ENCODE data around the gene CNTN4. TPM values are rescaled to one million over a fixed set of nuclear protein-coding genes. Genes with fewer than 3 reads are reported as not detected.

CNTN4 gene
- total RNA-seq, 1 donor from 2014 or later: 16.1 TPM

DNA sequence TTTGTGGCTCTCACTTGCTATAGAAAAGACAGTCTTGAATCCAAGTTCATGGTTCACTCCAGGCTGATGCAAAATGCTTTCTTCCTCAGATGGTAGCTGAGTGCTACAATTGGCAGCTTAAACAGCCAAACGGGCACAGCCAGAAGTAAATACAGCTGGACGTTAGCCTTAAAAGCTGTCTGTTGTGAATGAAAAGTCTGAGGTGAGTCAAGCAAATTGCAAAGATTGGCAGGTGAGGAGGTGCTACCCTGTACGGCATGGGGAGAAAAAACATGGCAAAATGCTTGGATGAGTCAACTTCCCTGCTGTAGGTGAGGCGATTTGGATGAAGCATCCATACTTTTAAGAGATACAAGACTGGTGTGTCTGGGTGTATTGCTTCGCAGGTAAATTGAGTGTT is 971.1 kb downstream of the CNTN4 start:
- no peaks in the 10 kb centered on the region for H3K36me3 Mint-ChIP-seq (ENCODE audit: insufficient read depth)
- TF ChIP-seq, protein P1, sequence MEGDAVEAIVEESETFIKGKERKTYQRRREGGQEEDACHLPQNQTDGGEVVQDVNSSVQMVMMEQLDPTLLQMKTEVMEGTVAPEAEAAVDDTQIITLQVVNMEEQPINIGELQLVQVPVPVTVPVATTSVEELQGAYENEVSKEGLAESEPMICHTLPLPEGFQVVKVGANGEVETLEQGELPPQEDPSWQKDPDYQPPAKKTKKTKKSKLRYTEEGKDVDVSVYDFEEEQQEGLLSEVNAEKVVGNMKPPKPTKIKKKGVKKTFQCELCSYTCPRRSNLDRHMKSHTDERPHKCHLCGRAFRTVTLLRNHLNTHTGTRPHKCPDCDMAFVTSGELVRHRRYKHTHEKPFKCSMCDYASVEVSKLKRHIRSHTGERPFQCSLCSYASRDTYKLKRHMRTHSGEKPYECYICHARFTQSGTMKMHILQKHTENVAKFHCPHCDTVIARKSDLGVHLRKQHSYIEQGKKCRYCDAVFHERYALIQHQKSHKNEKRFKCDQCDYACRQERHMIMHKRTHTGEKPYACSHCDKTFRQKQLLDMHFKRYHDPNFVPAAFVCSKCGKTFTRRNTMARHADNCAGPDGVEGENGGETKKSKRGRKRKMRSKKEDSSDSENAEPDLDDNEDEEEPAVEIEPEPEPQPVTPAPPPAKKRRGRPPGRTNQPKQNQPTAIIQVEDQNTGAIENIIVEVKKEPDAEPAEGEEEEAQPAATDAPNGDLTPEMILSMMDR (IDR thresholded peaks at IDR 0.05; ENCODE audit: unreplicated experiment): no peak
- no peak overlapping the region for H3K4me3 Mint-ChIP-seq (ENCODE audit: low read depth)
- no peak overlapping the region for H3K27ac Mint-ChIP-seq
- H3K9me3 Mint-ChIP-seq (ENCODE audit: low read depth): no peaks in the 10 kb centered on the region
- no peaks in the 10 kb centered on the region for H3K4me1 Mint-ChIP-seq (ENCODE audit: low read depth)
- H3K27me3 Mint-ChIP-seq: no peaks in the 10 kb centered on the region
- DNase-seq (ENCODE audit: low spot score, unreplicated experiment): no peak

DNA sequence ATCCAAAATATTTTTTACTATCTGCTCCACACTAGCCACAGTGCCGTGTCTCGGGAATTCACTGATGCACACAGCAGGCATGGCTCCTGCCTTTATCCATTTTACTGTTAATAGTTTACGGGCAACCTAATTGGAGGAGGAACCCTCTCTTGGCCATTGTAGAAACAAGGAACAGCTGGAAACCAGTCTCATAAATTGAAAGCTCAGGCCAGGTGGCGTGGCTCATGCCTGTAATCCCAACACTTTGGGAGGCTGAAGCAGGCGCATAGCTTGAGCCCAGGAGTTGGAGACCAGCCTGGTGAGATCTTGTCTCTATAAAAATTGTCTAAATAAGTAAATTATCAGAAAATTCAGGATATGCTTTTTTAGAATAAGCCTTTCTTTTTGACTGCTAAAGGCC is 972.5 kb downstream of the CNTN4 start:
- H3K27ac Mint-ChIP-seq: no peak overlapping the region
- no peaks in the 10 kb centered on the region for H3K4me1 Mint-ChIP-seq (ENCODE audit: low read depth)
- no peaks in the 10 kb centered on the region for H3K27me3 Mint-ChIP-seq
- H3K36me3 Mint-ChIP-seq (ENCODE audit: insufficient read depth): no peaks in the 10 kb centered on the region
- TF ChIP-seq, protein P1 (IDR thresholded peaks at IDR 0.05; ENCODE audit: unreplicated experiment): no peak
- no peak overlapping the region for H3K4me3 Mint-ChIP-seq (ENCODE audit: low read depth)
- no peak for DNase-seq (ENCODE audit: low spot score, unreplicated experiment)
- no peaks in the 10 kb centered on the region for H3K9me3 Mint-ChIP-seq (ENCODE audit: low read depth)

DNA sequence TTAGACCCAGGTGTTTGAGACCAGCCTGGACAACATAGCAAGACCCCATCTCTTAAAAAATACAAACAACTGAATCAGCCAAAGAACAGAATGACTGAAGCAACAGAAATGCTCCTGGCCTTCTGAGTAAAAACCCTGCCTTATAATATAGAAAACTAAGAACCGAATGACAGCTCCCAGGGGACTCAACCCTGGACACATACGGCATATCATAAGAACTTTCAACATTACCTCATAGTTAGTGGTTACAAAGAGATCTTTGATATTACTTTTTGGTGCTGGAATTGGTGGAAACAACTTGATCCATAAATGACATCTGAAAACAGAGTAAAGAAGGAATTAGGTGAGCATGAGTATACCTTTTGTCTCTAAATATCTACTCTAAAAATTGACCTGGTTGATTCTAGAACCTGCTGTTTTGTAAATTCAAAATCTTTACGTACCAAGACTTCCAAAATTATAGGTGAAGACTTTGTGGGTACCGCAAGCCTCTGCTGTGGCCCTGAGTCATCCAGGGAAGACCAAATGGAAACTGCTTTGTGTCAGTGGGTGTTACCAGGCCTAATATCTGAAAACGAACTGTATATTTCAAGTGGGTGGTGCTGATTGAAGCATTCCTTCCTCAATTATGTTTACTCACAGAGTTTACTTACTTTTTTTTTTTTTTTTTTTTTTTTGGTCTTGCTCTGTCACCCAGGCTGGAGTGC is 976.0 kb downstream of the CNTN4 start:
- TF ChIP-seq, protein P1 (IDR thresholded peaks at IDR 0.05; ENCODE audit: unreplicated experiment): no peak
- Mint-ChIP-seq H3K4me3 (ENCODE audit: low read depth) (no peak overlapping the region), H3K27me3 (peaks cover 10% of the 10 kb centered on the region), H3K36me3 (ENCODE audit: insufficient read depth) (no peaks in the 10 kb centered on the region), H3K4me1 (ENCODE audit: low read depth) (no peaks in the 10 kb centered on the region), H3K9me3 (ENCODE audit: low read depth) (no peaks in the 10 kb centered on the region), H3K27ac (no peak overlapping the region)
- no peak for DNase-seq (ENCODE audit: low spot score, unreplicated experiment)

GRCh38 chr3:3080309-3080708 is 981.6 kb downstream of the CNTN4 start:
- Mint-ChIP-seq H3K36me3 (ENCODE audit: insufficient read depth) (no peaks in the 10 kb centered on the region), H3K4me3 (ENCODE audit: low read depth) (no peak overlapping the region), H3K27me3 (peaks cover 16% of the 10 kb centered on the region), H3K9me3 (ENCODE audit: low read depth) (no peaks in the 10 kb centered on the region), H3K27ac (no peak overlapping the region), H3K4me1 (ENCODE audit: low read depth) (no peaks in the 10 kb centered on the region)
- TF ChIP-seq, protein P1 (IDR thresholded peaks at IDR 0.05; ENCODE audit: unreplicated experiment): no peak
- DNase-seq (ENCODE audit: low spot score, unreplicated experiment): no peak

GRCh38 chr3:3081381-3082233 is 982.9 kb downstream of the CNTN4 start:
- Mint-ChIP-seq H3K27me3 (peaks cover 16% of the 10 kb centered on the region), H3K27ac (no peak overlapping the region), H3K36me3 (ENCODE audit: insufficient read depth) (no peaks in the 10 kb centered on the region), H3K4me1 (ENCODE audit: low read depth) (no peaks in the 10 kb centered on the region), H3K4me3 (ENCODE audit: low read depth) (no peak overlapping the region), H3K9me3 (ENCODE audit: low read depth) (no peaks in the 10 kb centered on the region)
- no peak for DNase-seq (ENCODE audit: low spot score, unreplicated experiment)
- TF ChIP-seq, protein P1 (IDR thresholded peaks at IDR 0.05; ENCODE audit: unreplicated experiment): no peak

Data from progenitor cell of endocrine pancreas (in vitro differentiated cells).